K562 (cell line): ENCODE measurements around the gene SLIRP. TPM values are rescaled to one million over a fixed set of nuclear protein-coding genes. Genes with fewer than 3 reads are reported as not detected.

Experiments
- ATAC-seq: fragments of 200-7000 bp; cut with Tn5 transposase; 3 replicates; pipeline ENCODE4 v1.9.1; 2020; ENCODE audit warnings: moderate library complexity
- BruUV-seq: library from RNA; stranded (reverse); fragments of 400-500 nt; replicated peaks from 2 replicates; lab custom pipeline; 2021; lab: Mats Ljungman, UMichigan
- CTCF ChIA-PET: fragments of 300-600 bp; formaldehyde crosslinking; extraction: SDS; loops from one replicate; lab custom pipeline; 2021; ENCODE audit warnings: low intra/inter-chr PET ratio; lab: Yijun Ruan, JAX
- POLR2A ChIA-PET: fragments of 300-600, 350-650 bp; sonication (Branson Sonifier 250); formaldehyde crosslinking; extraction: SDS; loops from one replicate; lab custom pipeline; 2021; ENCODE audit warnings: antibody characterized with exemption, inconsistent platforms; lab: Yijun Ruan, JAX
- DNase-seq, 4 experiments: peaks; one replicate each; pipeline versions ENCODE4 v3.0.0 to v3.0.0-alpha.2; 2011 to 2018; ENCODE audit warnings: low spot score in 3 of 4, mixed read lengths in 3 of 4; ENCODE audit errors: extremely low read depth in 1 of 4
- FAIRE-seq: peaks from 2 replicates; lab custom pipeline; 2011; peaks lifted over from hg19 to GRCh38; lab: Jason Lieb, UNC
- H2AFZ ChIP-seq: 2 replicates; pipeline ENCODE4 v1.6.0; 2011; ENCODE audit warnings: low read depth, low read length, control low read depth, inconsistent platforms
- H3K27ac ChIP-seq: fragments of 200-600 bp; 3 replicates; pipeline ENCODE4 v1.8.0; 2011; ENCODE audit warnings: low read depth, mild to moderate bottlenecking, control low read depth, inconsistent platforms, low read length, moderate library complexity, mixed read lengths; ENCODE audit errors: extremely low read depth
- H3K27me3 ChIP-seq, 2 experiments: fragments of 300-600 bp in 1 of 2; 2 replicates in 1 of 2; 3 replicates in 1 of 2; pipeline versions ENCODE4 v1.6.0 to v1.8.0; 2011; ENCODE audit warnings: inconsistent platforms in 2 of 2, low read length in 2 of 2, mild to moderate bottlenecking in 1 of 2, mixed read lengths in 1 of 2, moderate library complexity in 1 of 2; ENCODE audit not compliant: control insufficient read depth in 2 of 2, insufficient read depth in 2 of 2
- H3K36me3 ChIP-seq: fragments of 300-600 bp; 3 replicates; pipeline ENCODE4 v1.8.0; 2011; ENCODE audit warnings: mild to moderate bottlenecking, low read length, inconsistent platforms; ENCODE audit not compliant: control insufficient read depth, insufficient read depth
- H3K4me1 ChIP-seq, 2 experiments: fragments of 200-600 bp in 1 of 2; replicated peaks in 1 of 2; 2 replicates in 1 of 2; 3 replicates in 1 of 2; pipeline versions ENCODE4 v1.5.1 to v1.8.0; 2011; ENCODE audit warnings: inconsistent platforms in 2 of 2, low read length in 2 of 2, mild to moderate bottlenecking in 1 of 2, mixed read lengths in 1 of 2, moderate library complexity in 1 of 2; ENCODE audit not compliant: control insufficient read depth in 2 of 2, insufficient read depth in 2 of 2
- H3K4me2 ChIP-seq: 2 replicates; pipeline ENCODE4 v1.6.1; 2011; ENCODE audit warnings: low read length, control low read depth, inconsistent platforms, mixed read lengths; ENCODE audit not compliant: insufficient read depth
- H3K4me3 ChIP-seq: fragments of 200-600 bp; sonication (generic), shearing (Covaris generic); 2 replicates; pipeline ENCODE4 v1.5.1; 2016; ENCODE audit warnings: control low read depth, inconsistent platforms
- H3K79me2 ChIP-seq: fragments of 200-600 bp; 3 replicates; pipeline ENCODE4 v1.8.0; 2011; ENCODE audit warnings: low read length, inconsistent platforms; ENCODE audit not compliant: control insufficient read depth, insufficient read depth
- H3K9ac ChIP-seq, 2 experiments: 2 replicates each; pipeline versions ENCODE4 v1.6.0 to v1.6.1; 2011; ENCODE audit warnings: low read depth in 2 of 2, low read length in 2 of 2, control low read depth in 1 of 2, inconsistent platforms in 1 of 2, mild to moderate bottlenecking in 1 of 2, mixed read lengths in 1 of 2; ENCODE audit not compliant: insufficient read depth in 1 of 2
- H3K9me1 ChIP-seq: one replicate; pipeline ENCODE4 v1.6.0; 2011; ENCODE audit warnings: inconsistent platforms, mild to moderate bottlenecking, low read length, moderate library complexity; ENCODE audit not compliant: control insufficient read depth, insufficient read depth
- H3K9me3 ChIP-seq: replicated peaks from 2 replicates; pipeline ENCODE4 v1.5.1; 2011; ENCODE audit warnings: low read depth, low read length, inconsistent platforms; ENCODE audit not compliant: control insufficient read depth, insufficient read depth
- H4K20me1 ChIP-seq: replicated peaks from 2 replicates; pipeline ENCODE4 v1.6.1; 2011; ENCODE audit warnings: low read length, inconsistent platforms, mixed read lengths; ENCODE audit not compliant: control insufficient read depth, insufficient read depth
- FOSL1 ChIP-seq: fragments of 200-800 bp; sonication (Bioruptor generic); conservative IDR thresholded peaks from 2 replicates; pipeline ENCODE4 v1.6.1; 2016; ENCODE audit warnings: missing genetic modification characterization, missing compliant biosample characterization
- IRF2 ChIP-seq: sonication (generic); formaldehyde crosslinking; IDR thresholded peaks from 2 replicates; pipeline ENCODE4 v1.8.1; 2022; ENCODE audit warnings: mild to moderate bottlenecking, missing genetic modification reagents
- MEIS2 ChIP-seq: fragments of 450-650 bp; IDR thresholded peaks from 2 replicates; pipeline ENCODE4 v1.6.1; 2014; ENCODE audit warnings: mild to moderate bottlenecking; ENCODE audit not compliant: partially characterized antibody
- NCOA1 ChIP-seq: fragments of 450-650 bp; IDR thresholded peaks from 2 replicates; pipeline ENCODE4 v1.6.1; 2016; ENCODE audit warnings: low read depth
- PHTF2 ChIP-seq: fragments of 250-450 bp; sonication (Bioruptor Pico); IDR thresholded peaks from 2 replicates; pipeline ENCODE4 v1.5.0; 2021; ENCODE audit warnings: mild to moderate bottlenecking
- TFAM ChIP-seq: fragments of 250-450 bp; sonication (Bioruptor Pico); conservative IDR thresholded peaks from 2 replicates; pipeline ENCODE4 v1.5.0; 2021; ENCODE audit warnings: mild to moderate bottlenecking, moderate library complexity
- ZKSCAN1 ChIP-seq: fragments of 150-350 bp; IDR thresholded peaks from 2 replicates; pipeline ENCODE4 v1.6.1; 2016; ENCODE audit warnings: low read depth, low read length
- ZNF311 ChIP-seq: fragments of 250-450 bp; sonication (Bioruptor Pico); IDR thresholded peaks from 2 replicates; pipeline ENCODE4 v1.4.0; 2020; ENCODE audit warnings: mild to moderate bottlenecking, moderate library complexity
- WGBS: fragments of 100-300 bp; shearing (Covaris generic); methylation state at CpG from one replicate; pipeline ENCODE4 v1.1.6; 2016; ENCODE audit warnings: low coverage, mixed read lengths; ENCODE audit not compliant: insufficient coverage; ENCODE audit errors: missing lambda C conversion rate; 5-methylcytosine and 5-hydroxymethylcytosine counted together
- in situ Hi-C: fragments of 300-500 bp; cut with MboI; formaldehyde crosslinking; loops from 4 replicates; pipeline ENCODE4 v1.15.0; 2018; ENCODE audit warnings: inconsistent platforms, mixed read lengths
- intact Hi-C: fragments of 100-400 bp; cut with micrococcal nuclease; formaldehyde crosslinking; loops from 2 replicates; pipeline ENCODE4 v1.14.2; 2022
- polyA plus RNA-seq, 8 experiments: library from polyadenylated mRNA; depleted of rRNA in 4 of 8; stranded (reverse) in 5 of 8; unstranded in 3 of 8; fragments of >200 nt; fragmentation: Nextera tagmentation in 2 of 8; fragmentation: Illumina TruSeq in 1 of 8; extraction: Ambion mirVana in 2 of 8; extraction: Trizol in 1 of 8; gene quantifications; 2 replicates each; pipeline versions ENCODE4 v1.2.1 to v1.2.3, GENCODE V29; 2011 to 2014; ENCODE audit warnings: inconsistent platforms in 1 of 8, missing spikeins in 1 of 8
- total RNA-seq, 7 experiments: library from RNA; depleted of rRNA in 6 of 7; stranded (reverse); fragments of >200 nt in 6 of 7; fragmentation: Illumina TruSeq in 2 of 7; extraction: Trizol in 2 of 7; gene quantifications; 2 replicates each; pipeline versions ENCODE4 v1.2.1 to v1.2.3, GENCODE V29; 2011 to 2021; ENCODE audit warnings: low replicate concordance in 1 of 7
- TF ChIP-seq, protein P1 (sequence below): sonication (generic); formaldehyde crosslinking; IDR thresholded peaks from 2 replicates; pipeline ENCODE4 v1.8.0; 2022; ENCODE audit warnings: missing genetic modification reagents, mild to moderate bottlenecking, moderate library complexity, borderline replicate concordance
- TF ChIP-seq, protein P2 (sequence below): sonication (generic); formaldehyde crosslinking; IDR thresholded peaks from 2 replicates; pipeline ENCODE4 v1.8.1; 2023; ENCODE audit warnings: mild to moderate bottlenecking, missing genetic modification reagents, moderate library complexity

Gene SLIRP
- total and polyA plus RNA-seq, 9 of the 15 experiments (the other 6 are each of a cell fraction or from before 2014, with no cell fraction given): 251 to 1,905 (median 491) TPM

DNA sequence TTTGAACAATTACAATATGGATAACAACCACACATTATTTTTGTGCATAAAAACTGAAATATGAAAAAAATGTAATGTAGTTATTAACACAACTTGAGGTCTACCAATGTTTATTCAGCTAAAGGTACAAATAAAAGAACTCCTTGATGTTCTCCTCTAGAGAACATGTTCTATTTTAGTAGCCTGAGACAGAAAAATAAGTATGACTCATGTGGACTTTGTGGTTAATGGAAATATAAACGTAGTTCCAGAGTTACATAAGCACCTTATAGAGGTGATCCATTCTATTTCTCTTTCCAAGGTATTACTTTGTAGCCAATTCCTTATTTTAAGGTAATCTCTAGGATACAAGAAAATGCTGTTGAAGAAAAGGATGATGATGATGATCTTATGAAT, 25.7 kb upstream of the SLIRP start:
- no peak overlapping the region for H3K27ac ChIP-seq
- H3K9me3 ChIP-seq: no peaks in the 10 kb centered on the region
- no peaks in the 10 kb centered on the region for H3K27me3 ChIP-seq
- intact Hi-C loops (no loop called here), in situ Hi-C loops (no loop called here)
- no peaks in the 10 kb centered on the region for H4K20me1 ChIP-seq
- FAIRE-seq (no peak), ATAC-seq (no peak), DNase-seq (no peak)
- no peaks in the 10 kb centered on the region for H3K4me1 ChIP-seq
- H3K4me2 ChIP-seq: no peak overlapping the region
- no peak overlapping the region for H3K4me3 ChIP-seq
- H3K9ac ChIP-seq: no peak overlapping the region
- peaks cover 11% of the 10 kb centered on the region; the same call in 2 of the 3 replicates for H3K36me3 ChIP-seq
- CTCF ChIA-PET: no interaction called here
- TF ChIP-seq IRF2: no peak
- TF ChIP-seq FOSL1 (tag): 0 out of 2 replicates have a peak, but pooled peaks have one; percentile 20
- TF ChIP-seq, protein P1, sequence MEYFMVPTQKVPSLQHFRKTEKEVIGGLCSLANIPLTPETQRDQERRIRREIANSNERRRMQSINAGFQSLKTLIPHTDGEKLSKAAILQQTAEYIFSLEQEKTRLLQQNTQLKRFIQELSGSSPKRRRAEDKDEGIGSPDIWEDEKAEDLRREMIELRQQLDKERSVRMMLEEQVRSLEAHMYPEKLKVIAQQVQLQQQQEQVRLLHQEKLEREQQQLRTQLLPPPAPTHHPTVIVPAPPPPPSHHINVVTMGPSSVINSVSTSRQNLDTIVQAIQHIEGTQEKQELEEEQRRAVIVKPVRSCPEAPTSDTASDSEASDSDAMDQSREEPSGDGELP (CRISPR knock-in tag): no peak
- POLR2A ChIA-PET: no interaction called here
- no peak overlapping the region for H2AFZ ChIP-seq
- WGBS: 7% methylated on average over 1 of the region's 1 CpG
- no TSS peak for BruUV-seq
- H3K9me1 ChIP-seq: no peaks in the 10 kb centered on the region
- no peaks in the 10 kb centered on the region for H3K79me2 ChIP-seq

DNA sequence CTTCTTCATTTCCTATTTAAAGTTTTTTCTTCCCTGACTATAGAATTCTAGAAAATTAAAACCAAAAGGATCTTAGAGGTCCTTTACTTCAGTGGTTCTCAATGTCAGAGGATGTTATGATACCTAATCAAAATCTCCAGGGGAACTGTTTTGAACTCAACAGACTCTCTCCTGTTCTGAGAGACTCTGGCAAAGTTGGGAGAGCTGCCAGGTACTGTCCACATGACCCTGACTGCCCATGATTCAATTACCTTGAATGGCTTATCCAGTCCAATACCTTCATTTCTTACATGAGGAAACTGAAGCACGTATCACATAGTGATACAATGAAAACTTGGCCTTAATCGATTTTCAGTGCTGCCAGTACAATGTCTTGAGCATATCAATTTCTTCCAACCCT, 16.6 kb upstream of the SLIRP start:
- H3K9ac ChIP-seq: no peak overlapping the region
- no peak for TF ChIP-seq NCOA1
- no peak for TF ChIP-seq ZKSCAN1
- TF ChIP-seq PHTF2: no peak
- TF ChIP-seq TFAM (CRISPR knock-in tag): no peak
- TF ChIP-seq, protein P2, sequence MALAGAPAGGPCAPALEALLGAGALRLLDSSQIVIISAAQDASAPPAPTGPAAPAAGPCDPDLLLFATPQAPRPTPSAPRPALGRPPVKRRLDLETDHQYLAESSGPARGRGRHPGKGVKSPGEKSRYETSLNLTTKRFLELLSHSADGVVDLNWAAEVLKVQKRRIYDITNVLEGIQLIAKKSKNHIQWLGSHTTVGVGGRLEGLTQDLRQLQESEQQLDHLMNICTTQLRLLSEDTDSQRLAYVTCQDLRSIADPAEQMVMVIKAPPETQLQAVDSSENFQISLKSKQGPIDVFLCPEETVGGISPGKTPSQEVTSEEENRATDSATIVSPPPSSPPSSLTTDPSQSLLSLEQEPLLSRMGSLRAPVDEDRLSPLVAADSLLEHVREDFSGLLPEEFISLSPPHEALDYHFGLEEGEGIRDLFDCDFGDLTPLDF (CRISPR knock-in tag): no peak
- no peak for TF ChIP-seq ZNF311 (CRISPR knock-in tag)
- no peak for TF ChIP-seq MEIS2
- DNase-seq: no peak
- POLR2A ChIA-PET: no interaction called here
- no peaks in the 10 kb centered on the region; a peak in 1 of 5 replicates for H3K4me1 ChIP-seq
- H3K79me2 ChIP-seq: no peaks in the 10 kb centered on the region
- no peak overlapping the region for H2AFZ ChIP-seq
- no TSS peak for BruUV-seq
- CTCF ChIA-PET: no interaction called here
- H3K36me3 ChIP-seq: peaks cover 46% of the 10 kb centered on the region; the same call in 2 of the 3 replicates
- WGBS: 100% methylated on average over 1 of the region's 2 CpGs
- H3K4me3 ChIP-seq: no peak overlapping the region
- no peak for ATAC-seq
- H4K20me1 ChIP-seq: no peaks in the 10 kb centered on the region
- in situ Hi-C loops: no loop called here
- H3K9me1 ChIP-seq: no peaks in the 10 kb centered on the region
- H3K9me3 ChIP-seq: no peaks in the 10 kb centered on the region
- no peaks in the 10 kb centered on the region for H3K27me3 ChIP-seq
- intact Hi-C loops: no loop called here
- H3K27ac ChIP-seq: no peak overlapping the region
- no peak overlapping the region for H3K4me2 ChIP-seq
- FAIRE-seq: no peak
